SK-N-SH treated with all-trans-retinoic acid at 6 μM for 48 hours (cell line): Measurements from ENCODE around the gene TGFBR3.

Experiments
- PPARA ChIP-seq: fragments of 250-450 bp; sonication (Bioruptor Pico); IDR thresholded peaks from 2 replicates; pipeline ENCODE4 v1.5.0; 2020; ENCODE audit warnings: mild to moderate bottlenecking, borderline replicate concordance
- TF ChIP-seq, protein P1 (sequence below): fragments of 250-450 bp; sonication (Bioruptor Pico); IDR thresholded peaks from 2 replicates; pipeline ENCODE4 v1.8.0; 2020; ENCODE audit warnings: mild to moderate bottlenecking, moderate library complexity, borderline replicate concordance

DNA sequence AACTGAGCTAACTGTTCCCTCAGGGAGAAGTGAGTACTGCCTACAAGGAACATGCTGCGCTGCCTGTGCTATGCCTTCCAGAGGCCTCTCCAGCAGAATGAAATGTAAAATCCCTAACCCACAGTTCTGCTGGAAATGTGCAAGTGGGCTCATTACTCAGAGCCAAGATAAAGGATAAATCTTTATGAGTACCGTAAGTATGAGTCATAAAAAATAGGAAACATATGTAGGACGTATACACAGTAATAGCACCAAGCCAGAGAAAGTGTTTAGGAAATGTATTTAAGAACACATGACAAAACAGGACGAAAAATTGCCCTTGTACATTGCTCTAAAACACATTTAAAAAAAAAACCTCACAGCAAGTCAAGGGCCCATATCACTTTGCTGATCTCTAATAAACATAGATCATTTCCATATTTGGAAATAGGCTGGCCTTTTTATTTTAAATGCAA is 104.6 kb downstream of the TGFBR3 start:
- no peak for TF ChIP-seq PPARA (CRISPR knock-in tag)
- TF ChIP-seq, protein P1, sequence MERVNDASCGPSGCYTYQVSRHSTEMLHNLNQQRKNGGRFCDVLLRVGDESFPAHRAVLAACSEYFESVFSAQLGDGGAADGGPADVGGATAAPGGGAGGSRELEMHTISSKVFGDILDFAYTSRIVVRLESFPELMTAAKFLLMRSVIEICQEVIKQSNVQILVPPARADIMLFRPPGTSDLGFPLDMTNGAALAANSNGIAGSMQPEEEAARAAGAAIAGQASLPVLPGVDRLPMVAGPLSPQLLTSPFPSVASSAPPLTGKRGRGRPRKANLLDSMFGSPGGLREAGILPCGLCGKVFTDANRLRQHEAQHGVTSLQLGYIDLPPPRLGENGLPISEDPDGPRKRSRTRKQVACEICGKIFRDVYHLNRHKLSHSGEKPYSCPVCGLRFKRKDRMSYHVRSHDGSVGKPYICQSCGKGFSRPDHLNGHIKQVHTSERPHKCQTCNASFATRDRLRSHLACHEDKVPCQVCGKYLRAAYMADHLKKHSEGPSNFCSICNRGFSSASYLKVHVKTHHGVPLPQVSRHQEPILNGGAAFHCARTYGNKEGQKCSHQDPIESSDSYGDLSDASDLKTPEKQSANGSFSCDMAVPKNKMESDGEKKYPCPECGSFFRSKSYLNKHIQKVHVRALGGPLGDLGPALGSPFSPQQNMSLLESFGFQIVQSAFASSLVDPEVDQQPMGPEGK = no peak
